ENCODE data around the gene MALL.
"Not testable (repeated sequence)": the region's sequence is repeated elsewhere in the genome, so short reads cannot be mapped to it uniquely, and the experiment has no call there.

MALL gene

GRCh38 chr2:110097506-110098220, 18.0 kb downstream of the MALL start:
- no peak for DNase-seq

GRCh38 chr2:110095994-110096633, 19.5 kb downstream of the MALL start:
- DNase-seq: no peak

DNA sequence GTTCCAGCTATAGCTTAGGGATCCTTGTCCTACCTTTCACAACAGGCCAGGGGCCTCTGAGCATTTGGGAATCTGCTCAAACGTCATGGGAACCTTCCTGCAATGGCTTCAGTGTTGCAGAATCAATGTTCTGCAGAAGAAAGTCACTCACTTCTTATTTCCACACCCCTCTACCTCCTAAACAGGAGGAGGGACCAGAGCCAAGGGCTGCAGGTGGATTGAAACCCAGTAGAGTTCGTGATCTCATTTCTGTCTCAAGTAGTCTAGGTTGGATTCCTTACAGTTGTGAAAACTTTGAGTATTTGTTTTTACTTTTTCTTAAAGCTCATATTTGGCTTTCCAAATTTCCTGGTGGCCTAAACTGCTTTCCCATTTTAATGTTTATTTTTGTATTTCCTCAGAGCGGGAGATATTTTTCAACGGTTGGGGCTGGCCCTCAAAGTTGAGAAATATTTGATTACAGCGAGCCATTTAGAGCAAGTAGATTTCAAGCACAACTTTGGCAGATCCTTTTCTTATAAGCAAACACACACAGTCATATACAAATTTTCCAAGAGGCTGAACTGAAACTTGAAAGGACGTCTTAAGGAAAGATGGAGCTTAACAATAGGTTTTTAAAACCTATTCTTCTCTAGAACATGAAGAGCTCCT, 20.6 kb downstream of the MALL start:
- DNase-seq: not testable (repeated sequence)

GRCh38 chr2:110093924-110094323, 21.7 kb downstream of the MALL start:
- DNase-seq: not testable (repeated sequence)

GRCh38 chr2:110090164-110090563, 25.5 kb downstream of the MALL start:
- not testable (repeated sequence) for DNase-seq

- not testable (repeated sequence) for DNase-seq
Measured at GRCh38 chr2:110083757-110084156, 31.9 kb downstream of the MALL start.

DNA sequence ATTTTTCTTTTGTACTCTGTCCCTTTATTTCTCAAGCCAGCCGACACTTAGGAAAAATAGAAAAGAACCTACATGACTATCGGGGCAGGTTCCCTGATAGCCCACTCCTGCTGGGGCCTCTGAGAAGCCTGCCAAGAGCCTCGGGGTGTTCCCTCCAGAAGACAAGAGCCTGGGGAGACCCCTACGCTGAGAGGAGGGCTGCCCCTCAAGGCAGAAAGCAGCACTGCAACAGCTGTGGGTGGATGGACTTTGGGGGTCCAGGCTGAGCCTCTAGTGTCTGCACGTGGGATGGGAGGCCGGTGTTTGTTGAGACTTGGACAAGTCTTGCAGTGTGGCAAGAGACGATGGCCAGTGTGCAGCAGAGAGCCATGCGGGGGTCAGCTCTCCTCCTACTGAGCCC, 32.5 kb downstream of the MALL start:
- DNase-seq: not testable (repeated sequence)

GRCh38 chr2:110078104-110078503, 37.5 kb downstream of the MALL start:
- not testable (repeated sequence) for DNase-seq

GRCh38 chr2:110075896-110076295, 39.7 kb downstream of the MALL start:
- DNase-seq: not testable (repeated sequence)

- DNase-seq: not testable (repeated sequence)
Measured at GRCh38 chr2:110069869-110070268, 45.8 kb downstream of the MALL start.

- DNase-seq: not testable (repeated sequence)
Measured at GRCh38 chr2:110068153-110068552, 47.5 kb downstream of the MALL start.

DNA sequence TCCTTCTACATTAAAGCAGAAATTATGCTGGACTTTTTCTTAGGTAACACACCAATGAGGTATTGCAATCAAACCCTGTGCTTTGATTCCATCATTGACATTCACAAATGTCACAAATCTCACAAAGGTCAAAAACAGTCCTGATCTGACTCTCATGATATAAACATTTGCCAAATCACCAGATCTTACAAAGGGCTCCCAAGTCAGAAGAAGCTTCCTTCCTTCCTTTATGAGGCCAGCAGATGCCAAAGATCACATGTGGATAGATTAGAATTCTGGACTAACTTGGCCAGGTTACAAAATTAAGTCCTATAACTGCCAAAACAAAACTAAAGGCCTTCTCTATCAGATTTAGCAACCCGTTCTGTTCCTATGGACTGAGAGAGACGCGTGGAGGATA, 53.3 kb downstream of the MALL start:
- DNase-seq: not testable (repeated sequence)

- DNase-seq: not testable (repeated sequence)
Measured at GRCh38 chr2:110060550-110060949, 55.1 kb downstream of the MALL start.

GRCh38 chr2:110059694-110060358, 55.8 kb downstream of the MALL start:
- DNase-seq: not testable (repeated sequence)

GRCh38 chr2:110059009-110059693, 56.5 kb downstream of the MALL start:
- not testable (repeated sequence) for DNase-seq

DNA sequence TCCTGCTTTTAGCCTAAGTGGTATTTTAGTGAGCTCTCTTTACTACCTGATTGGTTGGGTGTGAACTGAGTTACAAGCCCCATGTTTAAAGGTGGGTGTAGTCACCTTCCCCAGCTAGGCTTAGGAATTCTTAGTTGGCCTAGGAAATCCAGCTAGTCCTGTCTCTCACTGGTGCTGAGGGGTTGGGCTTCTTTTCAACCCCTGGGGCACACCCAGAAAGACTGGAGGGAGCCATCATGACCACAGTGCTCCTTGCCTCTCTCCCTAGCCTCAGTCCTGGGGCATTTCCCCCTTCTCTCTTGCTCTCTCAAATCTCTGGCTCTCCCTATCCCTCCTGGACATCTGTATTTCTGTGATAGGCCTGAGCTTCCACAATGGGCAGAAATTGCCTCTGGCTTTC, 57.6 kb downstream of the MALL start:
- not testable (repeated sequence) for DNase-seq

DNA sequence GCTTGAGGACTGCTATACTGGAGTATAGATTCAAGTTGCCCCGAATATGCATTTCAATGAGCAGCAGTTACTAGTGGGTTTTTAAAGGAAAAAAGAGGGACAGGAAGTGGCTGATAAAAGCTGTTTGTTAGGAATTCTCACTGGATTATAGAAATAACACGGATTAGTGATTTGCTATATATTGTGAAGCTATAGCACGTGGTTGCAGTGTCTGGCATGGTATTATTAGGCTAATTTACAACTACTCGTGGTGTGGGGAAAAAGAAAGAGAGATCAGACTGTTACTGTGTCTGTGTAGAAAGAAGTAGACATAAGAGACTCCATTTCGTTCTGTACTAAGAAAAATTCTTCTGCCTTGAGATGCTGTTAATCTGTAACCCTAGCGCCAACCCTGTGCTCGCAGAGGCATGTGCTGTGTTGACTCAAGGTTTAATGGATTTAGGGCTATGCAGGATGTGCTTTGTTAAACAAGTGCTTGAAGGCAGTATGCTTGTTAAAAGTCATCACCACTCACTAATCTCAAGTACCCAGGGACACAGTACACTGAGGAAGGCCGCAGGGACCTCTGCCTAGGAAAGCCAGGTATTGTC, 59.7 kb downstream of the MALL start:
- DNase-seq: not testable (repeated sequence)

DNA sequence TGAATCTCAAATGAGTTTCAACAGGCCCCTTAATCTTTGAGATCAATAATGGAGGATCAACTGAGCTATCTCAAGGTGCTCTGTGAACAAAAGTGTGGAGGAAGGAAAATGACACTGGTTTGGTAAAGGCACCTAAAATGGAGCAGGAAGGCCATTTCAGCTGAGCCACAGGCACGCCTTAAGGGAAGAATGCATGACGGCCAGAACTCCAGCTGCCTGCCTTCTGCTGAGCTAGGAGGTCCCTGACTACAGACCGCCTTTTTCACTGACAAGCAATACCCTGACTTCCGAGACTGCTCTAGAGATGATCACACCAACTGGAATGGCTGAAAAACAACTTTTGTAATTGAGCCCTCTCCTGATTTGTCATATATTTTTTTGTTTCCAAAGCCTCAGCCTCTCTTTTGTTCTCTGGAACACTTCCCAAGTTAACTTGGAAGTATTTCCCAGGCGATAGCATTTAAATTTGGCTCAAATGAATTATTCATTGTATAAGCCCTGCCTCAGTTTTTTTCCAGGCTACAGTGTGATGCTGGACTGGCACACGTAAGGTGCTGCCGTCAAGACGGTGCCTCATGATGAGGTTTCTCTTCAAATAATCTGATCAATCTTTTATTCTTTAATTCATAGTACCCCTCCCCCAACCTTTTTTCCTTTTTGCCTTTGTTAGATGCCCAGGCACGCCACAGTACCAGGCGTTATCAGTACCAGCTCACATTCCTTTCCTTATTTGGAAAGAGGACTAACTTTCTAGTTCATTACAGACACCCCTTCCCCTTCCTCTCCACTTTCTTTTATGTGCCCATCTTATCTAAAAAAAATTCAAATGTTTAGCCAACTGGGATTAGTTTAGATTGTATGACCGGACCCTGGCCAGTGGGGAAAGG, 60.9 kb downstream of the MALL start:
- DNase-seq: not testable (repeated sequence)

- not testable (repeated sequence) for DNase-seq
Measured at GRCh38 chr2:110053688-110054087, 61.9 kb downstream of the MALL start.

- not testable (repeated sequence) for DNase-seq
Measured at GRCh38 chr2:110052166-110052565, 63.5 kb downstream of the MALL start.

DNA sequence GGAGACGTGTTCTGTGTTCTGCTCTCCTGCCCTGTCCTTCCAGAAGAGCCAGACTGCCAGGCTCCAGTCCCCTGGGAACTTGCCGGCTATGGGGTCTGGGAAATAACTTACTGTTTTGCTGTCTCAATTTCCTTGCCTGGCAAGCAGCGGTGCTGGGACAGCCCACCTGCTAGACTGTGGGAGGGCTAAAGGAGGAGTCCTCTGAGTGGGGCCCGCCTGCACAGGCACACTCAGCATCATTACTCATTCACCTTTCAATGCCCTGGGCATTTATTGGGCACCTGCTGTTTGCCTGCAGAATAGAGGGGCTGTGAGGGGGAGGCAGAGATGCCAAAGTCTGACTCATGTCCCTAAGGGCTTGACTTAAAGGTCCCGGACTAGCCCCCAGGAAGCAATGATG, 65.4 kb downstream of the MALL start:
- DNase-seq: not testable (repeated sequence)

Measured in T-helper 1 cell (primary cell).